Lung microvascular endothelial cell (primary cell): ENCODE data around the gene HOTAIR. TPM values are rescaled to one million over a fixed set of nuclear protein-coding genes. Genes with fewer than 3 reads are reported as not detected.

Experiments
- DNase-seq, 2 donors: peaks; one replicate each; pipeline versions ENCODE4 v3.0.0 to v3.0.0-alpha.2; 2010; ENCODE audit warnings: low read depth in 2 of 2
- total RNA-seq: library from RNA; depleted of rRNA; stranded (reverse); fragments of >200 nt; gene quantifications from 2 replicates; pipeline ENCODE4 v1.2.1, GENCODE V29; 2014

The HOTAIR gene
- total RNA-seq, 1 donor from 2014 or later = not detected

DNA sequence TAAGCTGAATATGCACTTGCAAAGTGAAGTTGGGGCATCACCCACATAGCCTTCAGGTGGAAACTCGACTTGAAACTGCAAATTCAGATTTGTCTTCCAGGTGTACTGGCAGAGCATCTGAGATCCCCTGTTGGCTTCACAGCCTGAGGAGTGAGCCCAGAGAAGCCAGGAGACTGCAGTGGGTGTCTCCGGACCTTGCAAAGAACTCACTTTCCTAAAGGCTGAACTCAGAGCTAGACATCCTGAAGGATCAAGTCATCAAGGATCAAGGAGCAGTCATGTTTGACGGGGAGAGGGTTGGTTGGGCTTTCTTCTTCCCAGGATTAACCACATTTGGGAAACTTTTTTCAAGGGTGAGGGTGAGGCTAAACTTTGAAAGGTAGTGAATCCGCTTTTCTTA is 45.2 kb downstream of the HOTAIR start:
- no peak for DNase-seq

DNA sequence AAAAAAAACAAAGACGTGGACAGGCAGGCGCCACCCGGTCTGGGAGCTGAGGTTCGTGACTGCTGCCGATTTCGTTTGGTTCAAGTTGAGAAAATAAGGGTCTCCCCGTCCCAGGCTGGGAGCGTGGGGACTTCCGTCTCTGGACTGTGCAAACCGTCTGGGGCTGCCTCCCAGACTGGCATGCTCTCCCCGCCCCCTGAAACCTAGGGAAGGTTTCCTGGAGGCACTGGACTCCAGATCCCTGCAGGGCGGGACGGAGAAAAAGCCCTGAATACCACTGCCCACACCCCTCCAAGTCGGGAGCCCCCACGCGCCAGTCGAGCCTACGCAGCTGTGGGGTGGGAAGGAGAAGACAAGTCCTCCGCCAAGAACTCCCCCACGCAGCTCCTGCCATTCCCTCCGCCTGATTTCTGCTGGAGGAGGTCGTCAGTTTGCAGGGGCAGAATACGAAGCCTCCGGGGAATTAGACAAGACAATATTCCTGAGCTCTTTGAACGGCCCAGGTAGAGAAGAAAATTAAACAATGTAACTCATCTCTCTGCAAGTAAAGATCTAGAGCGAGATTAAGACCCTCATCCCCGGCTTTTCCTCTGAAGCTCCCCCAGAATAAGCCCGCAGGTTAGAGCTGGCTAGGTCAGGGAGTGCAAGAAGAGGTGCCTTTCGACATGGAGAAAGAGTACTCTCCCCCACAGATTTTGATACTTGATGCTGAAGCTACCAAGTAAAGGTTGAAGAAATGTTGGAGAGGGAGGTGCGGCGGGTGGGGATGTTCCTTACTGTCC is 46.5 kb downstream of the HOTAIR start:
- no peak for DNase-seq

- no peak for DNase-seq
Measured at GRCh38 chr12:53927220-53928029, 47.3 kb downstream of the HOTAIR start.

DNA sequence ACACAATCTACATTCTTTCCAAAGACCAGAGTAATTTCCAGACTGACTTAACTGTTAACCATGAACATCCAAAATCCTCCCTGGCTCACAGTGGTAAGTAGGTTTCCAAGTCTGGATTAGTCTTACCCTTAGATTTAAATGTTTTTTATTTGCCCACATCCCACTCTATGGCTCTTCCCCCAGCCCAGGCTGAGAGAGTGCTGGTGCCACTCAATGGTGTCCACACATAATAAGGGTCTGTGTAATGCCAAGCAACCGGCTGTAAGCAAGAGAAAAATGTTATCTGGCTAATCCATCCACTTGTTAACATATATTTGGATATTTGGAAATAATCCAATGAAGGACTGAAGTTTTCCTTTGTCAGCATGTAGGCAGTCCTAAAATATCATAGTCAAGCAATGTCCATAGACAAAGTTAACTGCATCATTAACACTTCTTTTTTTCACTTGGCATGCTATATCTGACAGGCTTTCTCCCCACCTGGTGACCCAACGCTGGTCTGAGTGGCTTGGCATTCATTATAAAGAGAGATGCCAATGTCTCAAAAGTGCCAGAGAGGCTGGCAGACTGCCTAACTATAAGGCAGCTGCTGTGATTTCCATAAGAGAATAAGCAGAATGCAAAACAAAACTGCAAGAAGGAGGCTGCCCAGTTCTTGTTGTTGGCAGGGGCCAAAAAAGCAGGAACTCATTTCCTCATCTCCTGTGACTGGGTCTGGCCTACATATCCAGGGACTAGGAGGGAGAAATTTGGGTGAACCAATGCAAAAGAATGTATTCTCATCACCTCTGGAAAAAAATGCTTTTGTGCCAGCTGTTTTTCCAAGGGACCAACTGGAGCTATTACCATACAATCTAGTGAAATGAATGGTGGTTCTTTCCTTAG is 50.0 kb downstream of the HOTAIR start:
- no peak for DNase-seq

DNA sequence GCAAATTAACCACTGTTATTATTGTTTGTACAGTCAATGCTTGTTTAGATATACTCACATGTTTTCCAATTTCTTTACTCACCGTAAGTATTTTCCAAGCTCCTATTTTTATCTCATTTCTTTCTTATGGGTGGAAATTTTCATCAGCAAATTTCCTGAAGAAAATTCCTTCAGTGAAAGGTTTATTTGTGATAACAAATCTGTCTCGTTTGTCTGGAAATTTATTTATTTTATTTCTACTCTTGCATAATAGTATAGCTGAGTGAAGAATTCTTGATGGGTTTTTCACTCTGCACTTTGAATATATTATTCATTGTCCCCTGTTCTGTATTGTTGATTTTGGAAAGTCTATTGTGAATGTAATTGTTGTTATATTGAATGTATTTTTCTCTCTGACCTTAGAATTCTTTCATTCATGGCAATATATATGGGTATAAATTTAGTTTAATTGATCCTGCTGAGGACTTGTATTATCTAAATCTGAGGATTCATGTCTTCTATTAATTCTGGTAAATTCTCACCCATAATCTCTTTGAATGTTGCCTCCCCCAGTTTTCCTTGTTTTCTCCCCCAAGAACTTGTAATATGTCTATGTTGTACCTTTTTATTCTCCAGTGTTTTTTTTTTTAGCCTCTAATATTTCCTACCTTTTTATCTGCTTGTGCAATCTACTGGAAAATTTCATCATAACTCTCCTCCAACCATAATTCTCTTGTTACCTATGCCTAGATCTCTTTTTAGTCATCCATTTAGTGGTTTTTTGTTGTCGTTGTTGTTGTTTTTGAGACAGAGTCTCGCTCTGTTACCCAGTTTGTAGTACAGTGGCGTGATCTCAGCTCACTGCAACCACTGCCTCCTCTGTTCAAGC is 57.7 kb downstream of the HOTAIR start:
- DNase-seq = no peak

Other genes with a start within 250 kb of the HOTAIR start
- 47.3 and 77.8 TPM in 2 replicates for gene CALCOCO1, start 247.5 kb downstream of the HOTAIR start, total RNA-seq
- gene CISTR, start 223.0 kb downstream of the HOTAIR start, total RNA-seq = not detected in 2 replicates
- not detected in 2 replicates for gene HOXC13, start 36.1 kb downstream of the HOTAIR start, total RNA-seq
- not detected in 2 replicates for gene HOXC12, start 20.1 kb downstream of the HOTAIR start, total RNA-seq
- not detected in 2 replicates for gene HOXC11, start 1.8 kb downstream of the HOTAIR start, total RNA-seq
- gene HOXC10, start 10.2 kb upstream of the HOTAIR start, total RNA-seq = not detected in 2 replicates
- gene HOXC9, start 25.2 kb upstream of the HOTAIR start, total RNA-seq = 0.22 TPM in 1 of 2 replicates, not detected in the other
- not detected in 2 replicates for gene HOXC8, start 34.0 kb upstream of the HOTAIR start, total RNA-seq
- gene HOXC6, start 53.5 kb upstream of the HOTAIR start, total RNA-seq = not detected in 2 replicates
- gene HOXC5, start 58.1 kb upstream of the HOTAIR start, total RNA-seq = not detected in 2 replicates
- gene HOXC4, start 78.9 kb upstream of the HOTAIR start, total RNA-seq = not detected in 2 replicates
- 15.7 and 21.2 TPM in 2 replicates for gene SMUG1, start 214.0 kb upstream of the HOTAIR start, total RNA-seq